ENCODE results near the gene NBEA.

DNA sequence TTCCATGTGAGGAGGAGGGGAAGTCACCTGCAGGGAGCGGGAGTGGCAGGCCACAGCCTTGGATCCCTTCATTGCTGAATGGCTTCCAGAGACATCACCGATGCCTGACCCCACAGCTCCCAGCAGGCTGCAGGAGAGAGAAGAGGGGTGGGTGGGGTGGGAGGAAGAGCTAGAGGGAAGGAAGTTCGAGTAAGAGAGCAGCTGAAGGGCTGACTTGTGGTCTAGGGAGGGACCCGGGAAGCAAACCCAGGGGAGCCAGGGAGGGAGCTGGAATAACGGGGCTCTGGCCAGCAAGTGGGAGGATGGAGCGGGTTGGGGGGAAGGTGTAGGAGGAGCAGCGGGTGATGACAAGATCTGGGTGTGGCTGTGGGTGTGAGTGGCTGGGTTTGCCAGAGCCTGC, 764.2 kb downstream of the NBEA start:
- TF ChIP-seq CTCF (IDR thresholded peaks at IDR 0.05) (no peak), POLR2A (IDR thresholded peaks at IDR 0.05) (no peak)

Measured in heart left ventricle (tissue), 13 donors.